Activated T-cell treated with anti-CD3 and anti-CD28 coated beads, Interleukin-2, amount 50 U/mL, for 72 hours (primary cell): ENCODE results near the gene NDUFC1. TPM values are rescaled to one million over a fixed set of nuclear protein-coding genes. Genes with fewer than 3 reads are reported as not detected.
"Not testable (repeated sequence)": the region's sequence is repeated elsewhere in the genome, so short reads cannot be mapped to it uniquely, and the experiment has no call there.

Experiments
- ATAC-seq, 2 donors: fragments of 150-1000 bp; cut with Tn5 transposase; replicated peaks in 1 of 2; 2 replicates each; pipeline ENCODE4 v1.10.0; 2021; ENCODE audit warnings: moderate library complexity in 2 of 2, mild to moderate bottlenecking in 1 of 2
- DNase-seq, 2 donors: peaks; one replicate each; pipeline ENCODE4 v3.0.0; 2021 to 2022; ENCODE audit warnings: mixed read lengths in 1 of 2
- H3K27ac Mint-ChIP-seq: one replicate; pipeline ENCODE4 v1.8.0; 2022; ENCODE audit warnings: mild to moderate bottlenecking, moderate library complexity, mixed read lengths
- H3K27me3 Mint-ChIP-seq: one replicate; pipeline ENCODE4 v1.8.0; 2022; ENCODE audit warnings: low read depth, mixed read lengths
- H3K36me3 Mint-ChIP-seq, 2 donors: one replicate each; pipeline ENCODE4 v1.8.0; 2022; ENCODE audit warnings: mixed read lengths in 2 of 2, mild to moderate bottlenecking in 1 of 2; ENCODE audit not compliant: insufficient read depth in 2 of 2
- H3K4me1 Mint-ChIP-seq: one replicate; pipeline ENCODE4 v1.8.0; 2022; ENCODE audit warnings: low read depth, mixed read lengths
- H3K4me3 Mint-ChIP-seq, 2 donors: one replicate each; pipeline ENCODE4 v1.8.0; 2022; ENCODE audit warnings: mild to moderate bottlenecking in 2 of 2, mixed read lengths in 2 of 2, moderate library complexity in 2 of 2
- H3K9me3 Mint-ChIP-seq, 2 donors: one replicate each; pipeline ENCODE4 v1.8.0; 2022; ENCODE audit warnings: mixed read lengths in 2 of 2
- total RNA-seq, 2 donors: library from RNA; stranded (reverse); gene quantifications; one replicate each; pipeline ENCODE4 v1.2.3, GENCODE V29; 2022

The NDUFC1 gene
- total RNA-seq, 2 donors from 2014 or later = 28.5 to 30.4 TPM

DNA sequence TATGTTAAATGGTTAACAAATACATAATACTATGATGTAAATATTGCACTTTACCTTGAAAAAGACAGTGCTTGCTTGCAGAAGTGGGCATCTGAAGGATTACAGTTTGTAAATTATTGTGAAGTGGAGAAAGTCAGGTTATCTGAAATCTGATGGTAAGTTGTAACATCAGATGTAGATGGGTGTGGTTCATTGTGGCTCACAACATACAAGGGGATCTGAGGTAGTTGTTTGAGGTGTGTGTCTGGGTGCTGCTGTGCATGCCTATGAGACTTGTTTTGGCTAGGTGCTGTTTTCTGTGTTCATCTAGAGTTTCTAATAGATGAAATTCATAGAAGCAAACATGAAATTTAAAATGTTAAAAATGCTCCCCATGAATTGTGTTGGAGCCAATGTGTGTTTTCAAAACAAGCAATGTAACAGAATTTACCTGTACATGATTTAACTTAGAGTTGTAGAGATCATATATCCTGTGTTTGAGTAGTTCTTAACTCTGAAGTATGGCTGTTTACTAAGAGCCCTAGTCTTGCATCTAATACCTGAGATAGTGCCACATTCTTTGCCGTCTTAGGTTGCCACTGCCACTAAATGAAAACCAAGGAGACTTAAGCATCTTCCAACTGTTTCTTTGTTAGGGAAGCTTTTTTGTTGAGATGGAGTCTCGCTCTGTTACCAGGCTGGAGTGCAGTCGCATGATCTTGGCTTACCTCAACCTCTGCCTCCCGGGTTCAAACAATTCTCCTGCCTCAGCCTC lies 11.9 kb upstream of the NDUFC1 start:
- ATAC-seq (peak in 1 of 2 donors; percentile 62), DNase-seq (no peak)
- H3K27ac Mint-ChIP-seq = peak overlapping the region; percentile 89

DNA sequence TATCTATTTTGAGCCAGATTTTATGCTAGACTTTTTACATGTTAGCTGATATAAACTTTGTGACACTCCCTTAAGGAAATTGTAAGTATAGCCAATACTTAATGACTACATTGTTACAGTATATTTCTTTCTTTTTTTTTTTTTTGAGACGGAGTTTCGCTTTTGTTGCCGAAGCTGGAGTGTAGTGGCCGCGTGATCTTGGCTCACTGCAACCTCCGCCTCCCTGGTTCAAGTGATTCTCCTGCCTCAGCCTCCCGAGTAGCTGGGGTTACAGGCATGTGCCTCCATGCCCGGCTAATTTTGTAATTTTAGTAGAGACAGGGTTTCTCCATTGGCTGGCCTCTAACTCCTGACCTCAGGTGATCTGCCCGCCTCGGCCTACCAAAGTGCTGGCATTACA lies 11.1 kb upstream of the NDUFC1 start:
- H3K36me3 Mint-ChIP-seq, ATAC-seq, DNase-seq, H3K9me3 Mint-ChIP-seq, H3K27me3 Mint-ChIP-seq: not testable (repeated sequence)
- Mint-ChIP-seq H3K4me1 (peaks cover 62% of the 10 kb centered on the region), H3K4me3 (peak overlapping the region; percentile 10 to 90), H3K27ac (peak overlapping the region; percentile 89)

More for the DNA sequence above, 11.9 kb upstream of the NDUFC1 start:
- peaks cover 6 to 8% of the 10 kb centered on the region in 2 donors for H3K36me3 Mint-ChIP-seq
- H3K9me3 Mint-ChIP-seq = peaks cover 0 to 3% of the 10 kb centered on the region in 2 donors
- peak overlapping the region in 1 of 2 donors; percentile 90 for H3K4me3 Mint-ChIP-seq
- no peaks in the 10 kb centered on the region for H3K27me3 Mint-ChIP-seq
- peaks cover 62% of the 10 kb centered on the region for H3K4me1 Mint-ChIP-seq

DNA sequence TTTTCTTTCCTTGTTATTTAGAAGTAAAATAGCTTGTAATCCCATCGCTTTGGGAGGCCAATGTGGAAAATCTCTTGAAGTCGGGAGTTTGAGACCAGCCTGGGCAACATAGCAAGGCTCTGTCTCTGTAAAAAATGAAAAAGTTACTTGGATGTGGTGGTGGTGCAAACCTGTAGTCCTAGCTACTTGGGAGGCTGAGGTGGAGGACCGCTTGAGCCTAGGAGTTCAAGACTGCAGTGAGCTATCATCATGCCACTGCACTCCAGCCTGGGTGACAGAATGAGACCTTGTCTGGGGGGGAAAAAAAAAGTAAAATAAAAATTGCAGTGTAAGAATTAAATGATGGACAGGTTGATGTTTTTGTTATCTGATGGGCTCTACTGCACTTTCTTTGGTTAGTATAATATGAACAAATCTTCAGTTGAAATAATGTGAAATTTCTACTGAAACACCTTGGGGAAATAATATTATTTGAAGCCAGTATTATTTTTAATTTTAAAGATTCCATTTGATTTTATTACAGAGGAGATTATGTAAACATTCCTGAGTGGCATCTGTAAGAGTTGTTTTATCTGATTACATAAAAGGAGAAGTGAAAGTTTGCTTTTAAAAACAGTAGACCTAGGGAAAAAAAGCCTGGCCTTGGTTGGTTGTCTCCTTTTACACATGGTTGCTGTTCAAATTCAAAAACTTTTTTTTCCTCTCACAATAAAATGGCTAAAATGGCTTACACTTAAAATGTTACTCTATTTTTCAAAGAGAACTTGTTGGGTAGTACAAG lies 10.5 kb upstream of the NDUFC1 start:
- peaks cover 62% of the 10 kb centered on the region for H3K4me1 Mint-ChIP-seq
- no peaks in the 10 kb centered on the region for H3K27me3 Mint-ChIP-seq
- peak overlapping the region in 1 of 2 donors; percentile 54 for H3K4me3 Mint-ChIP-seq

DNA sequence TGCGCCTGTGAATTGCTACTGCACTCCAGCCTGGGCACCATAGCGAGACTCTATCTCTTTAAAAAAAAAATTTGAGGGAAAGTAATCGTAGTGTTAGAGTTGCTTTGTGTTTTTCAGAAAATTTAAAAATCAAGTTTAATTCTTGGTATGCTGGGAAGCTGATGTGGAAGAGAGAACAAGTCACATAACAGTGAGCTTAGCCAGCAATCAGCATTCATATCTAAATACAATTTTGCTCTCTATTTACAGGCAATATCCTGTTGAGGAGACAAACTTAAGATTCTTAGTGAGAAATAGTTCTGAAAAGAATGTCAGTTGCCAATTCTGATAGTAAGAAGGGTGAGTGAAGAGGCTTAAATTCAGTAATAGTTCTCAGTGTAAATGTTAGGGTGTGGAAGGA lies 9.6 kb upstream of the NDUFC1 start:
- peaks cover 5 to 10% of the 10 kb centered on the region in 2 donors for H3K36me3 Mint-ChIP-seq
- DNase-seq (no peak), ATAC-seq (no peak)
- peak overlapping the region; percentile 84 for H3K27ac Mint-ChIP-seq
- peaks cover 60% of the 10 kb centered on the region for H3K4me1 Mint-ChIP-seq
- peak overlapping the region in 1 of 2 donors; percentile 38 for H3K4me3 Mint-ChIP-seq
- H3K27me3 Mint-ChIP-seq = no peaks in the 10 kb centered on the region
- peaks cover 0 to 2% of the 10 kb centered on the region in 2 donors for H3K9me3 Mint-ChIP-seq

More for the DNA sequence above, 10.5 kb upstream of the NDUFC1 start:
- H3K36me3 Mint-ChIP-seq = peaks cover 6 to 10% of the 10 kb centered on the region in 2 donors
- H3K9me3 Mint-ChIP-seq = peaks cover 0 to 3% of the 10 kb centered on the region in 2 donors
- DNase-seq (no peak), ATAC-seq (no peak)
- H3K27ac Mint-ChIP-seq = peak overlapping the region; percentile 89

DNA sequence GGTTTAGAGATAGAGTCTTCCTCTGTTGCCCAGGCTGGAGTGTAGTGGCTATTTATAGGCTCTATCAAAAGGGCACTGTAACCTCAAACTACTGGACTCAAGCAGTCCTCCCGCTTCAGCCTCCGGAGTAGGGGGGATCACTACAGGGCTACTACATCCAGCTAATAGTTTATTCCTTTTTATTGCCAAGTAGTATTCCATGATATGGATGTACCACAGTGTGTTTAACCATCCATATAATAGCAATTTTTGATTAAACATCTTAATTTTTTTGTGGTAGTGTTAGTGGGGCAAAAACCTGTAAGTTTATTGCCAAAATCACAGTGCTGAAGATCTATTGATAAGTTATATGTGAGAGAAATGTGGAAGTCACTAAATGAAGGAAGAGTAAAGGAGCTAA lies 2.6 kb upstream of the NDUFC1 start:
- H3K36me3 Mint-ChIP-seq = peaks cover 10 to 26% of the 10 kb centered on the region in 2 donors
- peak overlapping the region; percentile 70 for H3K27ac Mint-ChIP-seq
- H3K4me3 Mint-ChIP-seq = peak overlapping the region in 1 of 2 donors; percentile 57
- H3K4me1 Mint-ChIP-seq = peaks cover 65% of the 10 kb centered on the region
- ATAC-seq (no peak), DNase-seq (no peak)
- no peaks in the 10 kb centered on the region for H3K9me3 Mint-ChIP-seq
- no peaks in the 10 kb centered on the region for H3K27me3 Mint-ChIP-seq

DNA sequence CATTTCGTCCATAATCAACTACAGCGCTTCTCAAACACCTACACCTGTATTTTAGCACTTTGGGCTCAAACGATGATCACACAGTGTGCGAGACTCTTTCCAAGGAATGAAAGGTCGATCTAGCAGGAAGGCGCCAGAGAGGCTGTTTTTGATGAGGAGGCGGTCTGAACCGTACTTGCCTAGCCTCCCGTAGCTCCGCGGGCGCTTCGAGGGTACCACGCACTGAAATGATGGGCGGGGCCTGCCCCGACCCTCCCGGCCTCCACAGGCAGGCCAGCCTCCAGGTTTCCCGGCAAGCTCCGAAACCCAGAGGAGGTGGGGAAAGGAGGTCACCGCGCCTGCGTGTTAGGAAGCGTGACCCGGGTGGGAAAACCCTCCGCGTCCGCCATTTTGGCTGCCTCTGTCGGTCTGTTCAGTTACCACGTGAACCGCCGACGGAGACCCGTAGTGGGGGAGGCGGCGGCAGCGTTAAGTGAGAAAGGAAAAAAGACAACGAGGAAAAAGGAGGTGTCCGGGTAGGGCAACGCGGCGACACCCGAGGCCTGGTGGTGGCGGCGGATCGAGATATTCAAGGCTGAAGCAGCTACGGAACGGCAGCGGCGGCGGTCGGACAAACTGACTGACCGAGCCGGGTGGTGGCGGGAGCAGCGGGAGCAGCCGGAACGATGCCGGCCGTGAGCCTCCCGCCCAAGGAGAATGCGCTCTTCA lies 1.0 kb downstream of the NDUFC1 start, which contains the start of gene NAA15:
NAA15 (plus strand) TSS at position 393 of the 708 bp plus-strand sequence; CDS start at position 666, 273 bp downstream.
- DNase-seq (peak; percentile 97 to 99), ATAC-seq (peak; percentile 87 to 90)
- Mint-ChIP-seq H3K4me3 (peak within 1 kb of the TSS; percentile 88 to 94), H3K27me3 (no peaks in the 10 kb centered on the region), H3K9me3 (no peaks in the 10 kb centered on the region), H3K27ac (peak within 1 kb of the TSS; percentile 99), H3K36me3 (peaks cover 8 to 19% of the 10 kb centered on the region in 2 donors), H3K4me1 (peaks cover 80% of the 10 kb centered on the region)

DNA sequence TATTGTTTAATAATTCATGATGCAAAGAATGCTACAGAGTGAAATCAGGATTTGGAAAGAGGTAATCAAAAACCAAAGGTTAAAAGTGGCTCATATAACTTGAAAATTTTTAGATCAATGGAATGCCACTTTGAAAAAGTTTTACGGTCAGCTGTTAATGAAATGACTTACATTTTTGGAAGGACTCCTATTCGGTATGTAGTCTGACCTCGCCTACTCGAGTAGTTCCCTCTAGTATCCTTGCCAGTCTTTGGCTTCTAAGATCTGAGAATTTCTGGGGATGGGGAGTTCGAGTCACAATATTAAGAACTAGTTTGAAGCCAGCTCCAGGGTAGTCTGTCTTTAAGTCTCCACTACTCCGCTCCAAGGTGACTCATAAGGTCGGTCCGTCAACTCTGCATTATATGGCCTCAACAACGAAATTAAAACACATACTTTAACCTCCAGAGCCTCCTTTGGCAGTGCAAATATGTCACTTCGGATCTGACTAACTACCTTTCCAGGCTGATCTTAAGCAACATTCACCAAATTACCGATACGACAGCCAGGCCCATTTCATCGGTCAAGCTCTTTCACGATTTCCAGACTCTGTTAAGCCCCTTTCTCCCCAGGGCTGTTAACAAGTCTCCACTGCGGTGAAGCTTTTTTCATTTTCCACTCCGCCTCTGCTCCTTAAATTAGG lies 1.7 kb downstream of the NDUFC1 start:
- Mint-ChIP-seq H3K27me3 (no peaks in the 10 kb centered on the region), H3K4me3 (peak overlapping the region; percentile 88 to 94), H3K27ac (peak overlapping the region; percentile 99), H3K9me3 (no peaks in the 10 kb centered on the region), H3K36me3 (peaks cover 8 to 16% of the 10 kb centered on the region in 2 donors), H3K4me1 (peaks cover 80% of the 10 kb centered on the region)
- DNase-seq (peak; percentile 39 to 41), ATAC-seq (peak; percentile 37 to 52)

DNA sequence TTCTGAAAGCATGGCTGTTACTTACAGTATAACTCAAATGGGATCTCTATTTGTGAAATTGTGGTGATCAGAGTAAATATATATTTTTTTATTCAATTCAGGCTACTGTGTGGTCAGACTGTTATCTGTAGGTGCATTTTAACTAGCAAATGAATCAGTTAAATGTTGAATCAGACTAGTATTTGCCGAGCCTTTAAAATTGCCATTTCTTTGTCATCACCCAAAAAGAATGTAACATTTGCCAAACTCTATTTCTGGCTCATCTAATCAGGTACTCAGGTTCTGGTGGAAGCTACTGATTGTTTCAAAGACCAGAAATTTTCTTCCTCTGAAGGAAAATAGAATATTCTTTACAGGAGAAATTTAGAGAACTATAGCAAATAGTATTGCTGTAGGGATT lies 2.7 kb downstream of the NDUFC1 start:
- H3K4me3 Mint-ChIP-seq = peak overlapping the region; percentile 88 to 94
- DNase-seq (no peak), ATAC-seq (no peak)
- H3K9me3 Mint-ChIP-seq = no peaks in the 10 kb centered on the region
- H3K27ac Mint-ChIP-seq = peak overlapping the region; percentile 99
- peaks cover 7 to 13% of the 10 kb centered on the region in 2 donors for H3K36me3 Mint-ChIP-seq
- peaks cover 70% of the 10 kb centered on the region for H3K4me1 Mint-ChIP-seq
- no peaks in the 10 kb centered on the region for H3K27me3 Mint-ChIP-seq

DNA sequence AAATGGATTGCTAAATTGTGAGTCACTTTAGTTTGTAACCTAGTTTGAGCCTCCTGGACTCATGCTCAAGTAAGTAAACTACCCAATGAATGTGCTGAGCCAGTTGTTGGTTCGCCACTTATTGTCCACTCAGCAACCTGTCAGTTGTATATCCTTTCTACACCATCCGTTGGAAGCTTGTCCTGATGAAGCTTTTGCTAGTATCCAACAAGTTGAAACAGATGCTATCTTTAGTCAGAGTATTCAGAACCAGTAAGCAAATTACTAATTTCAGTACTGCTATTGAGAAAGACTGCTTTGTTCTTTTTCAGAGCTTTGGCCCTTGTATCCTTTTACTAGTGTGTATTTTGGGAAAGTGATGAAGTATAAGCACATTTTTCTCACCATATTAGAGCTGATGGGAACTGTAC lies 5.3 kb downstream of the NDUFC1 start:
- H3K27ac Mint-ChIP-seq = peak overlapping the region; percentile 63
- H3K4me3 Mint-ChIP-seq = peak overlapping the region in 1 of 2 donors; percentile 100
- no peaks in the 10 kb centered on the region for H3K9me3 Mint-ChIP-seq
- no peak for DNase-seq
- peaks cover 7 to 19% of the 10 kb centered on the region in 2 donors for H3K36me3 Mint-ChIP-seq
- H3K27me3 Mint-ChIP-seq = no peaks in the 10 kb centered on the region
- peaks cover 45% of the 10 kb centered on the region for H3K4me1 Mint-ChIP-seq
- no peak for ATAC-seq

DNA sequence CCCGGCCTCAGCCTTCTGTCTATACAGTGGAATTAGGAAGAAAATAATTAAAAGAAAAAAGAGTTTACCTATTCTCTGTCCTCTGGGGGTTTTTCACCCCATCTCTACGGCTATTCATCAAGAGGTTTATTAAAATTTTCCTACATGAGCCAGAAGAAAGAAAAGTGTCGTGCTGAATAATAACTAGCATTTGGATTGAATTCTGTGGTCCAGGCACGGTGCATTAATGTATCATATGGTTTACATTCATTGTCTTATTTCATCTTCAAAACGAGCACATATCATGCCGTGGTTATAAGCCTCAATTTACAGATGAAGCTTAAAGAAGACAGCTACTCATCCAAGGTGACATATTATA lies 6.4 kb downstream of the NDUFC1 start:
- Mint-ChIP-seq H3K27ac (peak overlapping the region; percentile 100), H3K9me3 (no peaks in the 10 kb centered on the region), H3K4me1 (peaks cover 44% of the 10 kb centered on the region), H3K36me3 (peaks cover 4 to 17% of the 10 kb centered on the region in 2 donors), H3K4me3 (peak overlapping the region; percentile 96 to 100), H3K27me3 (no peaks in the 10 kb centered on the region)
- DNase-seq (no peak), ATAC-seq (peak; percentile 27 to 31)

DNA sequence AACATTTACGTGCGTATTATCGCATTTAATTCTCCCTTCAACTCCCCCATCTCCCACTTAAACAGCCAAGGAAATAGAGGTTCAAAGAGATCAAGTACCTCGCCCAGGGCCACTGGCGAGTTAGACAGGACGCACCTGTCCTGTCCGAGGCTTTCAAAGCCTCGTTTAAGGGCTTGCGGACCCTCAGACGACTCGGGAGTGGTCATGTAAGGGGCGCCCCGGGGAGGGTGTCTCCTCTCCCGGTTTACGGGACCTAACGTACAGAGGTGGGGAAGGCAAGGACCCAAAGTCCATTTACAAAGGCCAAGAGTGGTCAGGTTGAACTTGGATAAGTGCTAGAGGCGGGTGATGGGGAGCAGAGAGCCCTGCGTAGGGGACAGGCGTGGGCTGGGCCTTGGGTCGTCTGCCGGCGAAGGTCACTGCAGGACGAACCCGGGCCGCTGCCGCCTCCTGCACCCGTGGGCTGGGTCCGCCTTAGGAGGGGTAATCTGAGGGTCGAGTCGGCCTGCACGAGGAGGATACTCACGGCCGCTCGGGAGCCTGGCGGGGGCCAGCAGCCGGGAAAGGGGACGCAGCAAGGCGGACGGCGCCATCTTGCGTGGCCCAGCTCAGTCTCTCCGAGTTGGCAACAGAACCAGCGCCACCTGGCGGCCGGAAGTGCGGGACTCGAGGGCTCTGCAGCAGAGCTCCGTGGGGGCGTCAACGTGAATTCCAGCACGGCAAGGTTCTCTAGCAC lies 6.9 kb downstream of the NDUFC1 start:
- DNase-seq = peak; percentile 97 to 99
- no peaks in the 10 kb centered on the region for H3K9me3 Mint-ChIP-seq
- H3K4me3 Mint-ChIP-seq = peak overlapping the region; percentile 96 to 100
- ATAC-seq = peak; percentile 91 to 92
- peaks cover 39% of the 10 kb centered on the region for H3K4me1 Mint-ChIP-seq
- no peaks in the 10 kb centered on the region for H3K27me3 Mint-ChIP-seq
- H3K27ac Mint-ChIP-seq = peak overlapping the region; percentile 100
- H3K36me3 Mint-ChIP-seq = peaks cover 4 to 17% of the 10 kb centered on the region in 2 donors
